Measurements from ENCODE around the gene ULK2.
"Not testable (repeated sequence)": the region's sequence is repeated elsewhere in the genome, so short reads cannot be mapped to it uniquely, and the experiment has no call there.

The ULK2 gene

DNA sequence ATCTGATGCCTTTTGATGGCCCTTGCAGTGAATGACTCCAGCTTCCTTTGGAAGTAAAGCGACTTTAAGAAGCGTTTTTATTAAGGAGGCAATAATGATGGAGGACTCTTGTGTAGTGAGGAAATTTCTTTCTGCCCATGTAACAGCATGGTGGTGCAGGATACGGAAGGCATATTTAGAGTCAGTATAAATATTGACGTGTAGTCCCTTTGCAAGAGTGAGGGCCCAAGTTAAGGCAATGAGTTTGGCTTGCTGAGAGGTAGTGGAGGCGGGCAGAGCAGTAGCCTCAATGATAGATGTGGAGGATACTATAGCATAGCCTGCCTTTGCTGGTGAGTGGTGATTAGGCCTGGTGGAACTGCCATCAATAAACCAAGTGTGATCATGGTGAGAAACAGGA lies 22.3 kb upstream of the ULK2 start:
- not testable (repeated sequence) for DNase-seq (ENCODE audit: low spot score in 2 of 2); H3K27me3 Mint-ChIP-seq; H3K36me3 Mint-ChIP-seq (ENCODE audit: insufficient read depth); H3K4me3 Mint-ChIP-seq; H3K4me1 Mint-ChIP-seq; H3K9me3 Mint-ChIP-seq; H3K27ac Mint-ChIP-seq (ENCODE audit: low read depth); ATAC-seq (replicated peaks; ENCODE audit: extremely low read depth, poor library complexity, severe bottlenecking)

GRCh38 chr17:19886116-19886515 lies 18.4 kb upstream of the ULK2 start:
- DNase-seq (ENCODE audit: low spot score in 2 of 2) (no peak), ATAC-seq (replicated peaks; ENCODE audit: extremely low read depth, poor library complexity, severe bottlenecking) (no peak)
- Mint-ChIP-seq H3K27ac (ENCODE audit: low read depth) (no peak overlapping the region), H3K9me3 (no peaks in the 10 kb centered on the region), H3K27me3 (no peaks in the 10 kb centered on the region), H3K4me3 (no peak overlapping the region), H3K4me1 (no peaks in the 10 kb centered on the region), H3K36me3 (ENCODE audit: insufficient read depth) (no peaks in the 10 kb centered on the region)

GRCh38 chr17:19883537-19884215 lies 15.9 kb upstream of the ULK2 start:
- no peak overlapping the region for H3K27ac Mint-ChIP-seq (ENCODE audit: low read depth)
- DNase-seq (ENCODE audit: low spot score in 2 of 2) (no peak), ATAC-seq (replicated peaks; ENCODE audit: extremely low read depth, poor library complexity, severe bottlenecking) (no peak)
- no peaks in the 10 kb centered on the region for H3K36me3 Mint-ChIP-seq (ENCODE audit: insufficient read depth)
- no peaks in the 10 kb centered on the region for H3K9me3 Mint-ChIP-seq
- no peak overlapping the region for H3K4me3 Mint-ChIP-seq
- H3K4me1 Mint-ChIP-seq = peaks cover 3% of the 10 kb centered on the region
- no peaks in the 10 kb centered on the region for H3K27me3 Mint-ChIP-seq

- Mint-ChIP-seq H3K4me1 (peaks cover 33% of the 10 kb centered on the region), H3K4me3 (no peak overlapping the region)
Measured at GRCh38 chr17:19880393-19880792, 12.7 kb upstream of the ULK2 start.

GRCh38 chr17:19877364-19877945 lies 9.7 kb upstream of the ULK2 start:
- no peaks in the 10 kb centered on the region for H3K9me3 Mint-ChIP-seq
- no peak for DNase-seq (ENCODE audit: low spot score in 2 of 2)

More at GRCh38 chr17:19880393-19880792, 12.7 kb upstream of the ULK2 start:
- H3K27ac Mint-ChIP-seq (ENCODE audit: low read depth) = no peak overlapping the region
- DNase-seq (ENCODE audit: low spot score in 2 of 2) (no peak), ATAC-seq (replicated peaks; ENCODE audit: extremely low read depth, poor library complexity, severe bottlenecking) (no peak)
- no peaks in the 10 kb centered on the region for H3K36me3 Mint-ChIP-seq (ENCODE audit: insufficient read depth)
- no peaks in the 10 kb centered on the region for H3K27me3 Mint-ChIP-seq
- no peaks in the 10 kb centered on the region for H3K9me3 Mint-ChIP-seq

DNA sequence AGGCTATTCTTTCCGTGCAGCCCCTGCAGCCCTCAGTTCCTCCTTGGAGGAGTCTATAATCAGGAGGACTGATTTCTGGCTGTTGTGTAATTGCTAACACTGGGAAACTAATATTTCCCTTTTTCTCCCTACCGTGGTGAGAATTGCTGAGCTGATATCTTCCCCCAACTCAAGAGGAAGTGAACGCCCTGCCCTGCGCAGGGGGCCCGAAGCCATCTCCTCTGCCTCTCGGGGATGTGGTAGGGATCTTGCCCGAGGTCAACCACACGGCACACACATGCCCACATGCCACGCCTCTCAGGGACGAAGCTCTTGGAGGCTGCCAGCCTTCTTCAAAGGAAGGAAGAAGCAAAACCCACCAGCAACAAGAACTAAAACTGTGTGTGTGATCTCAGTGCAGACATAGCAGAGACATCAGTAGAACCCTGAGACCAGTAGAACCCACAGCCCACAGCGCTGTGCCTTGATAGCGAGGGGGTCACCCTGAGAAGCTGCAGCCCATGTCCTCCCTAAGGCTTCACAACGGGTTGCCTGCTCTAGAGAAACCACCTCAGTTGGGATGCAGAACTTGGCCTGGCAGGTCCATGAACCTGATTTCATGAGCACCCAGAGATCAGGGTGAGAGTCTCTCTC lies 8.9 kb upstream of the ULK2 start:
- peak overlapping the region; percentile 81 for H3K27ac Mint-ChIP-seq (ENCODE audit: low read depth)
- no peaks in the 10 kb centered on the region for H3K27me3 Mint-ChIP-seq
- H3K36me3 Mint-ChIP-seq (ENCODE audit: insufficient read depth) = no peaks in the 10 kb centered on the region
- peak; percentile 91 for ATAC-seq (replicated peaks; ENCODE audit: extremely low read depth, poor library complexity, severe bottlenecking)
- H3K4me3 Mint-ChIP-seq = peak overlapping the region; percentile 68
- peaks cover 33% of the 10 kb centered on the region for H3K4me1 Mint-ChIP-seq
- H3K9me3 Mint-ChIP-seq = no peaks in the 10 kb centered on the region
- DNase-seq (ENCODE audit: low spot score in 2 of 2) = peak; percentile 25 to 43

More at GRCh38 chr17:19877364-19877945, 9.7 kb upstream of the ULK2 start:
- ATAC-seq (replicated peaks; ENCODE audit: extremely low read depth, poor library complexity, severe bottlenecking) = no peak
- H3K36me3 Mint-ChIP-seq (ENCODE audit: insufficient read depth) = no peaks in the 10 kb centered on the region
- H3K4me3 Mint-ChIP-seq = peak overlapping the region; percentile 68
- H3K27me3 Mint-ChIP-seq = no peaks in the 10 kb centered on the region
- peaks cover 33% of the 10 kb centered on the region for H3K4me1 Mint-ChIP-seq
- H3K27ac Mint-ChIP-seq (ENCODE audit: low read depth) = no peak overlapping the region

- H3K27ac Mint-ChIP-seq (ENCODE audit: low read depth) = no peak overlapping the region
- DNase-seq (ENCODE audit: low spot score in 2 of 2) (no peak), ATAC-seq (replicated peaks; ENCODE audit: extremely low read depth, poor library complexity, severe bottlenecking) (no peak)
- no peaks in the 10 kb centered on the region for H3K36me3 Mint-ChIP-seq (ENCODE audit: insufficient read depth)
- H3K27me3 Mint-ChIP-seq = no peaks in the 10 kb centered on the region
- peaks cover 33% of the 10 kb centered on the region for H3K4me1 Mint-ChIP-seq
- H3K4me3 Mint-ChIP-seq = no peak overlapping the region
- no peaks in the 10 kb centered on the region for H3K9me3 Mint-ChIP-seq
Measured at GRCh38 chr17:19874256-19874655, 6.5 kb upstream of the ULK2 start.

GRCh38 chr17:19873346-19873745 lies 5.6 kb upstream of the ULK2 start:
- Mint-ChIP-seq H3K4me3 (no peak overlapping the region), H3K9me3 (no peaks in the 10 kb centered on the region), H3K4me1 (peaks cover 28% of the 10 kb centered on the region), H3K27ac (ENCODE audit: low read depth) (no peak overlapping the region), H3K27me3 (no peaks in the 10 kb centered on the region), H3K36me3 (ENCODE audit: insufficient read depth) (no peaks in the 10 kb centered on the region)
- DNase-seq (ENCODE audit: low spot score in 2 of 2) = no peak
- no peak for ATAC-seq (replicated peaks; ENCODE audit: extremely low read depth, poor library complexity, severe bottlenecking)

DNA sequence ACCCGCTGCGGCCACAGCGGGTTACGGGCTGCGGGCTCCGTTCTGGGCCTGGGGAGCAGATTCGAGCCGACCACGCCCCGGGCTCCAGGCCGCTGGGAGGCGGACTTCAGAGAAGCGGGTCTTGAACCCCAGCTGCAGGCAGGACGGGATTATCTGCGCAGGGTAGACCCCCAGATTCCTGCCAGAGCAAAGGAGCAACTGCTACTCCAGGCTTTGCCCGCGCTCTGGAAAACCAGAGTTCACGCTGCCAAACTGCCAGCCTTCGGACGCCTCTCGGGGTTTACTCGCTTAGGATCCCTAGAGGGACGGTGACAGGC lies 301 bp upstream of the ULK2 start:
- Mint-ChIP-seq H3K27me3 (no peaks in the 10 kb centered on the region), H3K4me3 (peak overlapping the region; percentile 61), H3K27ac (ENCODE audit: low read depth) (no peak overlapping the region), H3K4me1 (peaks cover 6% of the 10 kb centered on the region), H3K36me3 (ENCODE audit: insufficient read depth) (peaks cover 8% of the 10 kb centered on the region), H3K9me3 (no peaks in the 10 kb centered on the region)
- DNase-seq (ENCODE audit: low spot score in 2 of 2) (peak in 1 of 2 donors; percentile 10), ATAC-seq (replicated peaks; ENCODE audit: extremely low read depth, poor library complexity, severe bottlenecking) (no peak)

GRCh38 chr17:19867079-19867328 lies 732 bp downstream of the ULK2 start:
- DNase-seq (ENCODE audit: low spot score in 2 of 2) = peak in 1 of 2 donors; percentile 19
- H3K4me1 Mint-ChIP-seq = peaks cover 6% of the 10 kb centered on the region
- H3K9me3 Mint-ChIP-seq = no peaks in the 10 kb centered on the region
- H3K27me3 Mint-ChIP-seq = no peaks in the 10 kb centered on the region
- peak; percentile 70 for ATAC-seq (replicated peaks; ENCODE audit: extremely low read depth, poor library complexity, severe bottlenecking)
- peak overlapping the region; percentile 72 for H3K4me3 Mint-ChIP-seq
- H3K27ac Mint-ChIP-seq (ENCODE audit: low read depth) = peak overlapping the region; percentile 46
- peaks cover 8% of the 10 kb centered on the region for H3K36me3 Mint-ChIP-seq (ENCODE audit: insufficient read depth)

GRCh38 chr17:19865021-19865420 lies 2.7 kb downstream of the ULK2 start:
- ATAC-seq (replicated peaks; ENCODE audit: extremely low read depth, poor library complexity, severe bottlenecking) (no peak), DNase-seq (ENCODE audit: low spot score in 2 of 2) (no peak)
- Mint-ChIP-seq H3K27ac (ENCODE audit: low read depth) (no peak overlapping the region), H3K9me3 (no peaks in the 10 kb centered on the region), H3K27me3 (no peaks in the 10 kb centered on the region), H3K4me1 (peaks cover 6% of the 10 kb centered on the region), H3K4me3 (no peak overlapping the region), H3K36me3 (ENCODE audit: insufficient read depth) (peaks cover 8% of the 10 kb centered on the region)

GRCh38 chr17:19860647-19861177 lies 7.0 kb downstream of the ULK2 start:
- H3K27me3 Mint-ChIP-seq; H3K4me3 Mint-ChIP-seq; DNase-seq (ENCODE audit: low spot score in 2 of 2); H3K27ac Mint-ChIP-seq (ENCODE audit: low read depth); H3K4me1 Mint-ChIP-seq; H3K9me3 Mint-ChIP-seq; H3K36me3 Mint-ChIP-seq (ENCODE audit: insufficient read depth); ATAC-seq (replicated peaks; ENCODE audit: extremely low read depth, poor library complexity, severe bottlenecking): not testable (repeated sequence)

DNA sequence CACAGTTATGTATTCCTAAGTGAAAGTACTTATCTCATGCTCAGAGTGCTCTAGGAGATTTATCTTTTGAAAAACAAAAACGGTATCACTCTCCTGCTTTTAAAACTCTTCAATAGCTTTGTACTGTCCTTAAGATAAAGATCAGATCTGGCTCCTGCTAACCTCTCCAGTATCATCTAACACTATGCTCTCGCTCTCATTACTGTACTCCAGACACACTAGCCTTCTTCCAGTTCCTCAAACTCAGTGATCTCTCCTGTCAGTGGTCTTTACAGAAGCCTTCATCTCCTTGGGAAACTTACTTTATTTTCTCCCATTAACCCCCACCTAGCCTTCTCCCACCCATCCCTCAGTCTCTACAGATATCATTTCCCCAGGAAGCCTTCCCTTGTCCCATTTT lies 10.1 kb downstream of the ULK2 start:
- Mint-ChIP-seq H3K27me3 (no peaks in the 10 kb centered on the region), H3K36me3 (ENCODE audit: insufficient read depth) (peaks cover 5% of the 10 kb centered on the region), H3K4me3 (no peak overlapping the region), H3K4me1 (no peaks in the 10 kb centered on the region), H3K9me3 (no peaks in the 10 kb centered on the region), H3K27ac (ENCODE audit: low read depth) (no peak overlapping the region)
- DNase-seq (ENCODE audit: low spot score in 2 of 2) (no peak), ATAC-seq (replicated peaks; ENCODE audit: extremely low read depth, poor library complexity, severe bottlenecking) (no peak)

All from central memory CD8-positive, alpha-beta T cell (primary cell).